Osteoblast (primary cell): Measurements from ENCODE around the gene MED13L. TPM values are rescaled to one million over a fixed set of nuclear protein-coding genes. Genes with fewer than 3 reads are reported as not detected.

Experiments used
- DNase-seq: peaks from one replicate; pipeline ENCODE4 v3.0.0; 2011; ENCODE audit warnings: low spot score, mixed read lengths; ENCODE audit not compliant: insufficient read length; ENCODE audit errors: missing footprints
- H2AFZ ChIP-seq: 2 replicates; pipeline ENCODE4 v1.6.0; 2011; ENCODE audit warnings: mild to moderate bottlenecking, low read length
- H3K27ac ChIP-seq: 2 replicates; pipeline ENCODE4 v1.5.1; 2011; ENCODE audit warnings: mild to moderate bottlenecking, low read depth, low read length, moderate library complexity
- H3K27me3 ChIP-seq: 2 replicates; pipeline ENCODE4 v1.6.0; 2012; ENCODE audit warnings: mild to moderate bottlenecking, control low read depth, inconsistent platforms, low read length, moderate library complexity; ENCODE audit not compliant: insufficient read depth
- H3K36me3 ChIP-seq: 2 replicates; pipeline ENCODE4 v1.5.1; 2011; ENCODE audit warnings: mild to moderate bottlenecking, low read length, control low read depth, moderate library complexity; ENCODE audit not compliant: insufficient read depth
- H3K4me1 ChIP-seq: 2 replicates; pipeline ENCODE4 v1.5.1; 2011; ENCODE audit warnings: mild to moderate bottlenecking, low read length, control low read depth, moderate library complexity; ENCODE audit not compliant: insufficient read depth
- H3K4me2 ChIP-seq: 2 replicates; pipeline ENCODE4 v1.6.0; 2011; ENCODE audit warnings: mild to moderate bottlenecking, low read length; ENCODE audit not compliant: insufficient read depth
- H3K4me3 ChIP-seq: fragments of 200-600 bp; sonication (generic); 3 replicates; pipeline ENCODE4 v1.5.1; 2012; ENCODE audit warnings: mild to moderate bottlenecking, low read length, inconsistent platforms; ENCODE audit not compliant: insufficient read depth
- H3K79me2 ChIP-seq: 2 replicates; pipeline ENCODE4 v1.6.0; 2012; ENCODE audit warnings: mild to moderate bottlenecking, low read length, control low read depth, inconsistent platforms; ENCODE audit not compliant: insufficient read depth
- H3K9me3 ChIP-seq: 2 replicates; pipeline ENCODE4 v1.5.1; 2011; ENCODE audit warnings: low read depth, low read length, control low read depth
- H4K20me1 ChIP-seq: 2 replicates; pipeline ENCODE4 v1.6.0; 2012; ENCODE audit warnings: mild to moderate bottlenecking, low read length, control low read depth; ENCODE audit not compliant: insufficient read depth
- CTCF ChIP-seq: IDR thresholded peaks from 2 replicates; pipeline ENCODE4 v1.5.1; 2011; ENCODE audit warnings: mild to moderate bottlenecking, low read depth, low read length, moderate library complexity; ENCODE audit errors: extremely low read depth
- total RNA-seq: library from RNA; depleted of rRNA; stranded (reverse); fragments of >200 nt; gene quantifications from 2 replicates; pipeline ENCODE4 v1.2.3, GENCODE V29; 2012

Gene MED13L
- total RNA-seq, 1 donor, result 359 TPM

- H2AFZ ChIP-seq, result no peak overlapping the region
- H3K4me1 ChIP-seq, result peaks cover 4% of the 10 kb centered on the region
- no peak for TF ChIP-seq CTCF
- H3K4me2 ChIP-seq, result no peak overlapping the region
- peaks cover 100% of the 10 kb centered on the region for H3K79me2 ChIP-seq
- H3K9me3 ChIP-seq, result no peaks in the 10 kb centered on the region
- no peak for DNase-seq
- H3K36me3 ChIP-seq, result no peaks in the 10 kb centered on the region
- peaks cover 71% of the 10 kb centered on the region for H4K20me1 ChIP-seq
- no peaks in the 10 kb centered on the region for H3K27me3 ChIP-seq
- H3K4me3 ChIP-seq, result no peak overlapping the region
- H3K27ac ChIP-seq, result no peak overlapping the region
Observed at GRCh38 chr12:116257215-116257614, 20.3 kb downstream of the MED13L start.

GRCh38 chr12:116249938-116250337 is 27.6 kb downstream of the MED13L start:
- H3K36me3 ChIP-seq, result no peaks in the 10 kb centered on the region

GRCh38 chr12:116248930-116249329 is 28.6 kb downstream of the MED13L start:
- peaks cover 12% of the 10 kb centered on the region for H3K4me1 ChIP-seq
- H3K27me3 ChIP-seq, result no peaks in the 10 kb centered on the region
- H3K36me3 ChIP-seq, result no peaks in the 10 kb centered on the region
- no peak overlapping the region for H3K27ac ChIP-seq
- peaks cover 99% of the 10 kb centered on the region for H3K79me2 ChIP-seq
- no peak overlapping the region for H3K4me3 ChIP-seq
- peaks cover 70% of the 10 kb centered on the region for H4K20me1 ChIP-seq
- no peaks in the 10 kb centered on the region for H3K9me3 ChIP-seq
- no peak for TF ChIP-seq CTCF
- no peak for DNase-seq
- no peak overlapping the region for H2AFZ ChIP-seq
- no peak overlapping the region for H3K4me2 ChIP-seq

More at GRCh38 chr12:116249938-116250337, 27.6 kb downstream of the MED13L start:
- no peak for DNase-seq
- H3K79me2 ChIP-seq, result peaks cover 99% of the 10 kb centered on the region
- H3K4me2 ChIP-seq, result no peak overlapping the region
- H2AFZ ChIP-seq, result no peak overlapping the region
- H3K4me1 ChIP-seq, result peaks cover 12% of the 10 kb centered on the region
- no peak for TF ChIP-seq CTCF
- H3K4me3 ChIP-seq, result no peak overlapping the region
- no peaks in the 10 kb centered on the region for H3K9me3 ChIP-seq
- no peak overlapping the region for H3K27ac ChIP-seq
- no peaks in the 10 kb centered on the region for H3K27me3 ChIP-seq
- H4K20me1 ChIP-seq, result peaks cover 70% of the 10 kb centered on the region

GRCh38 chr12:116248433-116248832 is 29.1 kb downstream of the MED13L start:
- no peak overlapping the region for H3K4me2 ChIP-seq
- H3K79me2 ChIP-seq, result peaks cover 99% of the 10 kb centered on the region
- H3K9me3 ChIP-seq, result no peaks in the 10 kb centered on the region
- H3K36me3 ChIP-seq, result no peaks in the 10 kb centered on the region
- peaks cover 12% of the 10 kb centered on the region for H3K4me1 ChIP-seq
- no peak for TF ChIP-seq CTCF
- no peak overlapping the region for H2AFZ ChIP-seq
- H3K4me3 ChIP-seq, result no peak overlapping the region
- no peak overlapping the region for H3K27ac ChIP-seq
- no peak for DNase-seq
- H3K27me3 ChIP-seq, result no peaks in the 10 kb centered on the region
- peaks cover 74% of the 10 kb centered on the region for H4K20me1 ChIP-seq
